Activated T-helper 1 cell treated with anti-CD3 and anti-CD28 coated beads, Interleukin-12 subunit alpha, Interleukin-12 subunit beta, Interleukin-2, Interleukin-4 antibody, amounts not matched to agents 30 ng/mL and 10 ng/mL and 1 ng/mL, durations not matched to agents 14 hours and 24 hours and 36 hours (primary cell): ENCODE results near the gene SLC35A3. TPM values are rescaled to one million over a fixed set of nuclear protein-coding genes. Genes with fewer than 3 reads are reported as not detected.
"Not testable (repeated sequence)": the region's sequence is repeated elsewhere in the genome, so short reads cannot be mapped to it uniquely, and the experiment has no call there.

Source experiments
- DNase-seq: peaks from one replicate; pipeline ENCODE4 v3.0.0; 2021; ENCODE audit warnings: low spot score
- H3K27ac Mint-ChIP-seq: one replicate; pipeline ENCODE4 v1.8.0; 2021; ENCODE audit warnings: mild to moderate bottlenecking, mixed read lengths
- H3K27me3 Mint-ChIP-seq: one replicate; pipeline ENCODE4 v1.8.0; 2022; ENCODE audit warnings: mild to moderate bottlenecking, moderate library complexity, mixed read lengths; ENCODE audit not compliant: insufficient read depth
- H3K36me3 Mint-ChIP-seq: one replicate; pipeline ENCODE4 v1.8.0; 2021; ENCODE audit warnings: low read depth, mixed read lengths
- H3K4me1 Mint-ChIP-seq: one replicate; pipeline ENCODE4 v1.8.0; 2021; ENCODE audit warnings: low read depth, mixed read lengths
- H3K4me3 Mint-ChIP-seq: one replicate; pipeline ENCODE4 v1.8.0; 2021; ENCODE audit warnings: mild to moderate bottlenecking, moderate library complexity, mixed read lengths
- H3K9me3 Mint-ChIP-seq: one replicate; pipeline ENCODE4 v1.8.0; 2021; ENCODE audit warnings: mixed read lengths
- intact Hi-C: fragments of 100-400 bp; cut with micrococcal nuclease; formaldehyde crosslinking; loops from one replicate; pipeline ENCODE4 v1.15.1; 2024
- total RNA-seq: library from RNA; stranded (reverse); gene quantifications from 2 replicates; pipeline ENCODE4 v1.2.3, GENCODE V29; 2022

SLC35A3 gene
- total RNA-seq, 1 donor from 2014 or later, result 16.3 TPM

DNA sequence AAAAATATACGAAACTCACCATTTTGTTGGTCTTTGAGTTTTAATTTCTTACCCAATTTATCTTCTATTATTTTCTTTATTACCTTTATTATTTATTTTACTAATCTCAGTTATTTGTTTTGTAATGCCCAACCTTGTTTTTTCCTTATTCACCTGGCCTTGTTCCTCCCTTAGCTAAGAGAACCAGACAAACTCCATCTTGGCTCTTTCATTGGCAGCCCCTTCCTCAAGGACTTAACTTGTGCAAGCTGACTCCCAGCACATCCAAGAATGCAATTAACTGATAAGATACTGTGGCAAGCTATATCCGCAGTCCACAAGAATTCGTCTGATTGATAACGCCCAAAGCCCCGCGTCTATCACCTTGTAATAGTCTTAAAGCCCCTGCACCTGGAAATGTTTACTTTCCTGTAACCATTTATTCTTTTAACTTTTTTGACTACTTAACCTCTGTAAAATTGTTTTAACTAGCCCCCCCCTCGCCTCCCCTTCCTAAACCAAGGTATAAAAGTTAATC lies 10.5 kb upstream of the SLC35A3 start:
- H3K4me3 Mint-ChIP-seq, H3K36me3 Mint-ChIP-seq, H3K4me1 Mint-ChIP-seq, H3K27ac Mint-ChIP-seq, H3K27me3 Mint-ChIP-seq, DNase-seq, intact Hi-C loops, H3K9me3 Mint-ChIP-seq: not testable (repeated sequence)

- H3K27ac Mint-ChIP-seq, H3K27me3 Mint-ChIP-seq, DNase-seq, H3K4me3 Mint-ChIP-seq, intact Hi-C loops, H3K9me3 Mint-ChIP-seq, H3K36me3 Mint-ChIP-seq, H3K4me1 Mint-ChIP-seq: not testable (repeated sequence)
Observed at GRCh38 chr1:99960260-99960659, 9.5 kb upstream of the SLC35A3 start.

DNA sequence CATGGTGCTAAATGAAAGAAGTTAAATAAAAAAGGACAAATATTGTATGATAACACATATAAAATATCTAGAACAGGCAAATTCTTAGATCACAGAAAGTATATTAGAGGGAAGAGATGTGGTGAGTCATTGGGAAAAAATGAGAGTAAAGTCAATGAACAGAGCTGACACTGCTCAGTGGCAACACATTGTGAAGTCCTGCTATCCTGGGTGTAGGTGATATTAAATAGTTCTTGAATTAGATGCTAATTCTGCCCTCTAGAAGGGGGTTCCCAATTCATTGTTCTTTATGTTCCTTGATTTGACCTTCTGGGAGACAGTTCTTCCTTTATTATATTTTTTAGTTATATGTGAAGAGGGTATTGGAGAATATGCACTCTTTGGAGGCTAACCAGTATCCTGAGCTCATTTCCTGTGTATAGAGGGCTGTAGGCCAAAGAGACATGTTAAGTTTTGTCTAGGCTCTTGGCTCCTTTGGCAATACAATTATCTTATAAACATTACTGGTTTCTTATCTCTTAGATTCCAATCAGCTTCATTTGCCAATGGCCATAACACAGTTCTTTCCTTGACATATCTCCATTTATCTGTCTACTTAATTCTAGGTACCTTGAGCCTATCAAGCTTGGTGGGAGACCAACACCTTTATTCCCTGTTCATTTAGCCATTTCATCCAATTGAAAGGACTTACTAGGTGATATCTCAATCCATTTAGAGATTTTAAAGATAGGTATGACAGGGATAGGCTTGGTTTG lies 6.6 kb upstream of the SLC35A3 start:
- no peak for DNase-seq
- Mint-ChIP-seq H3K4me1 (no peaks in the 10 kb centered on the region), H3K27ac (no peak overlapping the region), H3K9me3 (no peaks in the 10 kb centered on the region), H3K27me3 (no peaks in the 10 kb centered on the region), H3K4me3 (no peak overlapping the region), H3K36me3 (no peaks in the 10 kb centered on the region)
- intact Hi-C loops, result no loop called here

DNA sequence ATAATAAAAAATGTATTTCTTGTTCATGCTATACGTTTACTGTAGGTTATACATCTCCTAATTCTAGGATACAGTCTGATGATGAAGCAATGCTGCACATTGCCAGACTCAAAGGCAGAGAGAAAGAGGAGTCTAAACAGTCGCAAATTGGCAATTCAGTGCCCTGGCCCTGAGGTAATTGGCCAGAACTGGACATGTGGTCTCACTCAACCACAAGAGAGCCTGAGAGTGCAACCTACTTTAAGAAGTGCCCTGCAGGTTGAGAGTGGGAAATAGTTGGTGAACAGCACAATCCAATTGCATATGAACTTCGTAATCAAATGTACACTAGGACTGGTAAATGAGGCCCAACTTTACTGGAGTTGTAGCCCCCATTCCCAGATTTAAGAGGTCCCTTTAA lies 5.0 kb upstream of the SLC35A3 start:
- Mint-ChIP-seq H3K4me3 (no peak overlapping the region), H3K4me1 (peaks cover 7% of the 10 kb centered on the region), H3K36me3 (no peaks in the 10 kb centered on the region), H3K9me3 (no peaks in the 10 kb centered on the region), H3K27ac (no peak overlapping the region), H3K27me3 (no peaks in the 10 kb centered on the region)
- no peak for DNase-seq
- intact Hi-C loops, result no loop called here

GRCh38 chr1:99965646-99966375 lies 4.0 kb upstream of the SLC35A3 start:
- Mint-ChIP-seq H3K4me1 (peaks cover 14% of the 10 kb centered on the region), H3K4me3 (no peak overlapping the region), H3K27ac (no peak overlapping the region), H3K36me3 (no peaks in the 10 kb centered on the region), H3K27me3 (no peaks in the 10 kb centered on the region), H3K9me3 (no peaks in the 10 kb centered on the region)
- intact Hi-C loops, result no loop called here
- DNase-seq, result no peak

DNA sequence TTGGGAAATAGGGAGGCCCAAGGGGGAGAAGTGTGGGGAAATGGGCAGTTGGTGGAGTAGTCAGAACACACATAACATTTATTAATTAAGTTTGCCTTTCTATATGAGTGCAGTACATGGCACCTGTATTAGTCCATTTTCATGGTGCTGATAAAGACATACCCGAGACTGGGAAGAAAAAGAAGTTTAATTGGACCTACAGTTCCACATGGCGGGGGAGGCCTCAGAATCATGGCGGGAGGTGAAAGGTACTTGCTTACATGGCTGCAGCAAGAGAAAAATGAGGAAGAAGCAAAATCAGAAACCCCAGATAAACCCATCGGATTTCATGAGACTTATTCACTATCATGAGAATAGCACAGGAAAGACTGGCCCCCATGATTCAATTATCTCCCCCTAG lies 1.6 kb upstream of the SLC35A3 start:
- no peak for DNase-seq
- H3K4me3 Mint-ChIP-seq, result peak overlapping the region; percentile 64

DNA sequence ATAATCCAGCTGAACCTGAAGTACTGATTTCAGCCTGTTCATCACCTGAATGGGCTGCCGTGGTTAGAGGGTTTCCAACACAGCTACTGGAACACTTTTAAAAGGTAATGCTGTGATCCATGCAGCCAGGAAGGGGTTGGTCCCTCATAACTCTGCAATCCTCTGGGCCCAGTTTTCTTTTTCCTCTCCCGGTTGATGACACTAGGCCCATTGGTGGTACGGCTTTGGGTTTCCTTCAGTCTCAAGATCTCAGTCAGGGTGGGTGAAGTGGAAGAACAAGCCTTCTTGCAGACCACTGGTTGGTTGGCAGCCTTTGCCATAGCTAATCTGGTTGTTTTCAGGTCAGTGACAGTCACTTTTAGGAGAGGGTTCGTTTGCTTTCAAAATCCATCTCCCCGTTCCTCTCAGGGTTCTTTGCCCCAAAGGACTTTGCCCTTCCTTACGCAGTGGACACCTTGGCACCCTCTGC lies 502 bp upstream of the SLC35A3 start:
- peak; percentile 10 for DNase-seq
- Mint-ChIP-seq H3K27me3 (no peaks in the 10 kb centered on the region), H3K4me1 (peaks cover 22% of the 10 kb centered on the region), H3K4me3 (peak overlapping the region; percentile 99), H3K36me3 (no peaks in the 10 kb centered on the region), H3K27ac (peak overlapping the region; percentile 83), H3K9me3 (no peaks in the 10 kb centered on the region)
- intact Hi-C loops, result loop anchor here (1.0 kb wide), 1 partner anchor 119 kb away; the partner anchor contains the start of gene AGL

More for the DNA sequence above, 1.6 kb upstream of the SLC35A3 start:
- no peaks in the 10 kb centered on the region for H3K36me3 Mint-ChIP-seq
- intact Hi-C loops, result no loop called here
- H3K4me1 Mint-ChIP-seq, result peaks cover 22% of the 10 kb centered on the region
- no peaks in the 10 kb centered on the region for H3K9me3 Mint-ChIP-seq
- no peaks in the 10 kb centered on the region for H3K27me3 Mint-ChIP-seq
- no peak overlapping the region for H3K27ac Mint-ChIP-seq

- Mint-ChIP-seq H3K4me1 (peaks cover 22% of the 10 kb centered on the region), H3K9me3 (no peaks in the 10 kb centered on the region), H3K4me3 (peak overlapping the region; percentile 99), H3K36me3 (peaks cover 4% of the 10 kb centered on the region), H3K27ac (peak overlapping the region; percentile 95), H3K27me3 (no peaks in the 10 kb centered on the region)
- intact Hi-C loops, result loop anchor here (1.0 to 10.0 kb wide), 5 partner anchors 69 to 924 kb away; partner anchors contain the start of genes EXTL2, SLC30A7 and TRMT13
- DNase-seq, result no peak
Observed at GRCh38 chr1:99970713-99971255, 988 bp downstream of the SLC35A3 start.

- intact Hi-C loops, result loop anchor here (5.0 to 10.0 kb wide), 2 partner anchors 280 to 923 kb away; partner anchors contain the start of genes EXTL2 and SLC30A7
- peaks cover 22% of the 10 kb centered on the region for H3K4me1 Mint-ChIP-seq
- peak overlapping the region; percentile 68 for H3K4me3 Mint-ChIP-seq
- not testable (repeated sequence) for H3K36me3 Mint-ChIP-seq, H3K9me3 Mint-ChIP-seq, DNase-seq, H3K27me3 Mint-ChIP-seq, H3K27ac Mint-ChIP-seq
Observed at GRCh38 chr1:99972066-99972465, 2.3 kb downstream of the SLC35A3 start.

- DNase-seq, result no peak
- Mint-ChIP-seq H3K27ac (no peak overlapping the region), H3K4me1 (peaks cover 11% of the 10 kb centered on the region), H3K36me3 (peaks cover 4% of the 10 kb centered on the region), H3K4me3 (no peak overlapping the region), H3K27me3 (no peaks in the 10 kb centered on the region), H3K9me3 (no peaks in the 10 kb centered on the region)
- intact Hi-C loops, result loop anchor here (10.0 kb wide), 1 partner anchor 919 kb away; the partner anchor contains the start of genes EXTL2 and SLC30A7
Observed at GRCh38 chr1:99975529-99975928, 5.7 kb downstream of the SLC35A3 start.

GRCh38 chr1:99977326-99977725 lies 7.5 kb downstream of the SLC35A3 start:
- not testable (repeated sequence) for H3K4me3 Mint-ChIP-seq, H3K27me3 Mint-ChIP-seq, H3K36me3 Mint-ChIP-seq, H3K27ac Mint-ChIP-seq, H3K9me3 Mint-ChIP-seq, DNase-seq, H3K4me1 Mint-ChIP-seq
- intact Hi-C loops, result loop anchor here (10.0 kb wide), 1 partner anchor 917 kb away; the partner anchor contains the start of genes EXTL2 and SLC30A7

GRCh38 chr1:99978218-99978617 lies 8.4 kb downstream of the SLC35A3 start:
- intact Hi-C loops, result loop anchor here (10.0 kb wide), 1 partner anchor 917 kb away; the partner anchor contains the start of genes EXTL2 and SLC30A7
- Mint-ChIP-seq H3K36me3 (peaks cover 4% of the 10 kb centered on the region), H3K4me3 (no peak overlapping the region), H3K27me3 (no peaks in the 10 kb centered on the region), H3K27ac (no peak overlapping the region), H3K4me1 (no peaks in the 10 kb centered on the region), H3K9me3 (no peaks in the 10 kb centered on the region)
- DNase-seq, result no peak
